ENCODE data around the gene NFE2. TPM values are rescaled to one million over a fixed set of nuclear protein-coding genes. Genes with fewer than 3 reads are reported as not detected.

The NFE2 gene
- total RNA-seq, 3 donors from 2014 or later: 0.25 to 0.31 TPM; not detected in 1

DNA sequence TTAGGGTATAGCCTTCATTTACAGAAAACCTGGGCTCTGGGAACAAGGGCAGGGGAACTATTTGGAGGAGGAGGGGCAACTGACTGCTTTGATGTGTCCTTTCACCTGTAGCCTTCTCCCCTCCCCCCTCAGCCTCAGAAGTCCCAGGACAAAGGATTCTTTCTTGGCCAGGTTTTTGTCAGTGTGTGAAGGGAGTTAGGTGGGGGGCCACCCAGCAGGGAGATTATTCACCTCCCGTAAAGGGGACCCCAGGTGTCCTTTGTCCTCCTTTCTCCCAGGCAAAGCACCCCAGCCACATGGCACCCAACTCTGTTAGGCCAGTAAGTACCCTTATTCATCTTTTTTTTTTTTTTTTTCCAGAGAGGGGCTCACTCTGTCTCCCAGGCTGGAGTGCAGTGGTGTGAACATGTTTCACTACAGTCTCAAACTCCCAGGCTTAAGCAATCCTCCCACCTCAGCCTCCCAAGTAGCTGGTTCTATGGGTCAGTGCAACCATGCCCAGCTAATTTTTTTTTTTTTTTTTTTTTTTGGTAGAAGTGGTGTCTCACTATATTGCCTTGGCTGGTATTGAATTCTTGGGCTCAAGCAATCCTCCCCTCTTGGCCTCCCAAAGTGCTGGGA, 723 bp upstream of the NFE2 start:
- intact Hi-C loops (cut with DNase I, micrococcal nuclease): no loop called here
- DNase-seq (no peak), ATAC-seq (no peak)
- Histone ChIP-seq H3K4me3 (no peak overlapping the region), H3K4me1 (ENCODE audit: low read depth) (peaks cover 14% of the 10 kb centered on the region), H3K36me3 (ENCODE audit: low read depth) (no peaks in the 10 kb centered on the region), H3K9me3 (no peaks in the 10 kb centered on the region)
- TF ChIP-seq, protein P1, sequence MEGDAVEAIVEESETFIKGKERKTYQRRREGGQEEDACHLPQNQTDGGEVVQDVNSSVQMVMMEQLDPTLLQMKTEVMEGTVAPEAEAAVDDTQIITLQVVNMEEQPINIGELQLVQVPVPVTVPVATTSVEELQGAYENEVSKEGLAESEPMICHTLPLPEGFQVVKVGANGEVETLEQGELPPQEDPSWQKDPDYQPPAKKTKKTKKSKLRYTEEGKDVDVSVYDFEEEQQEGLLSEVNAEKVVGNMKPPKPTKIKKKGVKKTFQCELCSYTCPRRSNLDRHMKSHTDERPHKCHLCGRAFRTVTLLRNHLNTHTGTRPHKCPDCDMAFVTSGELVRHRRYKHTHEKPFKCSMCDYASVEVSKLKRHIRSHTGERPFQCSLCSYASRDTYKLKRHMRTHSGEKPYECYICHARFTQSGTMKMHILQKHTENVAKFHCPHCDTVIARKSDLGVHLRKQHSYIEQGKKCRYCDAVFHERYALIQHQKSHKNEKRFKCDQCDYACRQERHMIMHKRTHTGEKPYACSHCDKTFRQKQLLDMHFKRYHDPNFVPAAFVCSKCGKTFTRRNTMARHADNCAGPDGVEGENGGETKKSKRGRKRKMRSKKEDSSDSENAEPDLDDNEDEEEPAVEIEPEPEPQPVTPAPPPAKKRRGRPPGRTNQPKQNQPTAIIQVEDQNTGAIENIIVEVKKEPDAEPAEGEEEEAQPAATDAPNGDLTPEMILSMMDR (IDR thresholded peaks at IDR 0.05): no peak

DNA sequence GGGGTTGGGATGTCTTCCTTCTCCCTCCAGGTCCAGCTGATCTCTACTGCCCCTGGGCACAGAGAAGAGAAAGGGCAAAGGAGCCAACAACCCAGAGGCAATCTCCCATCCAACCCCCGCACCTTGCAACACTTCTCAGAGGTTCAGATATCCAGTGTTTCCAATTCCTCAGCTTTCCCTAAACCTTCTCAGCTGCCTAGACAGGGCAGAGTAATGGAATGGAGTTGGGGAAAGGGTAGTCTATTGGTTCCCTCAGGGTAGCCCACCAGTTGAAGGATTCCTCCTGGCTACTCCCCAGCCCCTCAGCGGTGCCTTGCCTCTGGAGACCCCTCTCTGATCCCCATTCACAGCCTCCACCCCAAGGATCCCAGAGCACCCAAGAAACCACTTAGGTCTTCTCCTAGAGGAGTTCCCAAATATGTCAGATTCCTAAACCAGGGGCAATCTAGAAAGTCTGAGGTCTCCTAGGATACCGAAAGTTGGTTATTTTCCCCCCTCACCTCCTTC, 537 bp downstream of the NFE2 start:
- no peak for ATAC-seq
- TF ChIP-seq, protein P1 (IDR thresholded peaks at IDR 0.05): no peak
- Histone ChIP-seq H3K36me3 (ENCODE audit: low read depth) (no peaks in the 10 kb centered on the region), H3K4me1 (ENCODE audit: low read depth) (peaks cover 14% of the 10 kb centered on the region), H3K9me3 (no peaks in the 10 kb centered on the region), H3K4me3 (no peak overlapping the region)
- DNase-seq: no peak
- intact Hi-C loops (cut with DNase I, micrococcal nuclease): no loop called here

DNA sequence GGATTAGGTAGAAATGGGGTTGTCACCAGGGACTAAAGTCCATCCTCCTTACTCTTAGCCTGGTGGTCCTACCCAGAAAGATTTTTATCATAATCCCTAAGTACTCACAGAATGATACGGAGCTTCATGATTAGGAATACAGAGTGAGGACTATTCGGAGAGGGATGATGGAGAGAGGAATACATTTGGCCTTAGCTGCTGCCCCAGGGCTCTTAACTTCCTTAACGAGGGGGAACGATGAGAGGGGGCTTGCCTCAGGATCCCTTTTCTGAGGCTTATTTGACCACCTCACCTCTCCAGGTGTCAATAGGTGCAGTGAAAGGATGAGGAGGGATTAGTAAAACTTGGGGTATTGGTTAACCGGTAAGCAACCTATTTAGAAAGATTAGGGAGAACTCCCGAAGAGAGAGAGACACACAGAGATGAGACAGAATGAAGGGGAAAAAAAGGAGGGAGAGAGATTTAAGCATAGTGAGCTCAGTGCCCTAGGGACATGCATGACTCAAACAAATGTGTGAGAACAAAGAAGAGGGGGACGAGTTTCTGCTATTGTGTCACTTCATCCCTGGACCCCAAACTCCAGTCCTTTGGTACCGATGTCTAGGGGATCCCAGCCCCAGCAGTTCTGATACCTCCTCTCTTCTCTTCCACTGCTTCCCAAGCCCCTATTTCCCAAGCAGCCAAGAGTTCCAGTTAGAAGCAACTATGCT, 1.1 kb downstream of the NFE2 start:
- intact Hi-C loops (cut with DNase I, micrococcal nuclease): no loop called here
- no peak overlapping the region for H3K4me3 ChIP-seq
- H3K9me3 ChIP-seq: no peaks in the 10 kb centered on the region

DNA sequence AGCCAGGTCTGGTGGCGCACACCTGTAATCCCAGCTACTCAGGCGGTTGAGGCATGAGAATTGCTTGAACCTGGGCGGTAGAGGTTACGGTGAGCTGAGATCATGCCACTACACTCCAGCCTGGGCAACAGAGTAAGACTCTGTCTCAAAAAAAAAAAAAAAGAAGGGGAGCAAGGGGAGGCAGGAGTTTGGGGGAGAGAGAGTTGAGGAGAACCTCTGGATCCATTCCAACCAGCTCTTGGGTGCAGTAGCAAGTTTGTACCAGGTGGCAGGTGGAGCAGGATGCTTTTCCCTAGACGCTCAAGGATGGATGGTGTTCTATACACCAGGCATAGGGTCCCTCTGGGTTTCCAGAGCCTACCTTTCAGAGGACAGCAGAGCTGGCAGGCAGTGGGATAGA, 1.9 kb downstream of the NFE2 start:
- no peak for DNase-seq
- Histone ChIP-seq H3K9me3 (no peaks in the 10 kb centered on the region), H3K4me1 (ENCODE audit: low read depth) (peaks cover 10% of the 10 kb centered on the region), H3K4me3 (no peak overlapping the region), H3K36me3 (ENCODE audit: low read depth) (no peaks in the 10 kb centered on the region)
- TF ChIP-seq, protein P1 (IDR thresholded peaks at IDR 0.05): no peak
- ATAC-seq: no peak
- intact Hi-C loops (cut with DNase I, micrococcal nuclease): no loop called here

More for the DNA sequence above, 1.1 kb downstream of the NFE2 start:
- Histone ChIP-seq H3K36me3 (ENCODE audit: low read depth) (no peaks in the 10 kb centered on the region), H3K4me1 (ENCODE audit: low read depth) (peaks cover 14% of the 10 kb centered on the region)
- no peak for ATAC-seq
- DNase-seq: no peak
- TF ChIP-seq, protein P1 (IDR thresholded peaks at IDR 0.05): no peak

DNA sequence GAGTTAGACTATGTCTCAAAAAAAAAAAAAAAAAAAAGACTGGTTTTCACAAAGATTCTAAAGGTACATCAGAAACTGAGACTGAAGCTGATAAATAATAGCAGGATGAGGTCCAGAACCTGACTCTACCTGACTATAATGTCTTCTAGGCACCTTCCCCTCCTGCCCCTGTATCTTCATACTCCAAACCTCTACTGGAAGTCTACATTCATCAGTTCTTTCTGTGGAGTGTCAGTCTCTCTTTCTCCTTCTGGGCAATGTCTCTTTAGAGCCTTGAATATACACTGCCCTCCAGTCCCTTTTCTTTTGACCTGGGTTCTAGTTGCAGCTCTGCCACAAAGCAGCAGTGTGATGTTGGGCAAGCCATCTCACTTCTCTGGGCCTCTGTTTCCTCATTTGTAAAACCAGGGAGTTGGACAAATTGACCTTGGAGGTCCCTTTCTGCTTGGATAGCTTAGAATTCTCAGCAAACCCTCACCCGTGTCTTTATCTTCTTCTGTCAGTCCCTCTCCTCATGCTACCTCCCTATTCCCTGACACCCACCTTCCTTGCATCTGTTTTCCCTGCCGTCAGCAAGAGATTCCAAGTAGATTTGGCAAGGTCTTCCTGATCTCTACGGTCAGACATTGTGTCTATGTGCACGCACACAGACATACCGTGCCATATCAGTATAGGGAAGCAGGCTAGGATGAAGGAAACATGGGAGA, 4.3 kb downstream of the NFE2 start:
- TF ChIP-seq, protein P1 (IDR thresholded peaks at IDR 0.05): no peak
- intact Hi-C loops (cut with DNase I, micrococcal nuclease): no loop called here
- DNase-seq (no peak), ATAC-seq (no peak)
- no peaks in the 10 kb centered on the region for H3K9me3 ChIP-seq
- H3K4me3 ChIP-seq: no peak overlapping the region
- peaks cover 10% of the 10 kb centered on the region for H3K4me1 ChIP-seq (ENCODE audit: low read depth)
- H3K36me3 ChIP-seq (ENCODE audit: low read depth): no peaks in the 10 kb centered on the region
